Measurements from ENCODE around the gene SCCPDH. TPM values are rescaled to one million over a fixed set of nuclear protein-coding genes. Genes with fewer than 3 reads are reported as not detected.

SCCPDH gene
- total RNA-seq, 1 experiment from 2014 or later: 26.1 TPM

DNA sequence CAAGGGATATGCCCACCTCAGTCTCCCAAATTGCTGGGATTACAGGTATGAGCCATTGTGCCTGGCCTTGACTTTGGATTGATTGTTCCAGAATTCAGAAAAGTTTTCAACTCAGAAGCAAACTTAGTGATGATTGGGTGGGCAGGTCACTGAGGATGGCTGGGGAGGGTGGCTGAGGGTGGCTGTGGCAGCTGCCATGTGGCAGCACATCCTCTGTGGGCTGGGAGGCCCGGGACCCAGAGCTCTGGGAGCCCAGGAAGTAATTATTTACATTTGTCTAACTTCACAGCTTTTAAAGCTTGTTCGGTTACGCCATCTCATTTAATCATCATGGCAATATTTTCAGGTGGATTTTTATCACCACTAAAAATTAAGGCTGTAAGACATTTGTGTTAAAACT, 76.1 kb downstream of the SCCPDH start:
- no peak for DNase-seq
- Histone ChIP-seq H3K4me1 (peaks cover 7% of the 10 kb centered on the region), H3K9me3 (peaks cover 5% of the 10 kb centered on the region; the same call in 1 of the 2 replicates), H3K4me3 (ENCODE audit: low read depth, low read length) (no peak overlapping the region), H3K27me3 (replicated peaks; ENCODE audit: control insufficient read depth, insufficient read depth, low read length) (no peaks in the 10 kb centered on the region), H3K36me3 (ENCODE audit: control insufficient read depth, insufficient read depth, low read length) (no peaks in the 10 kb centered on the region)
- POLR2A ChIA-PET: no interaction called here
- intact Hi-C loops (cut with micrococcal nuclease; ENCODE audit: unreplicated experiment): no loop called here
- BruUV-seq (replicated peaks): no TSS peak
- no peaks in the 10 kb centered on the region for H3K27me3 Mint-ChIP-seq (ENCODE audit: insufficient read depth, unreplicated experiment)
- TF ChIP-seq, protein P1, sequence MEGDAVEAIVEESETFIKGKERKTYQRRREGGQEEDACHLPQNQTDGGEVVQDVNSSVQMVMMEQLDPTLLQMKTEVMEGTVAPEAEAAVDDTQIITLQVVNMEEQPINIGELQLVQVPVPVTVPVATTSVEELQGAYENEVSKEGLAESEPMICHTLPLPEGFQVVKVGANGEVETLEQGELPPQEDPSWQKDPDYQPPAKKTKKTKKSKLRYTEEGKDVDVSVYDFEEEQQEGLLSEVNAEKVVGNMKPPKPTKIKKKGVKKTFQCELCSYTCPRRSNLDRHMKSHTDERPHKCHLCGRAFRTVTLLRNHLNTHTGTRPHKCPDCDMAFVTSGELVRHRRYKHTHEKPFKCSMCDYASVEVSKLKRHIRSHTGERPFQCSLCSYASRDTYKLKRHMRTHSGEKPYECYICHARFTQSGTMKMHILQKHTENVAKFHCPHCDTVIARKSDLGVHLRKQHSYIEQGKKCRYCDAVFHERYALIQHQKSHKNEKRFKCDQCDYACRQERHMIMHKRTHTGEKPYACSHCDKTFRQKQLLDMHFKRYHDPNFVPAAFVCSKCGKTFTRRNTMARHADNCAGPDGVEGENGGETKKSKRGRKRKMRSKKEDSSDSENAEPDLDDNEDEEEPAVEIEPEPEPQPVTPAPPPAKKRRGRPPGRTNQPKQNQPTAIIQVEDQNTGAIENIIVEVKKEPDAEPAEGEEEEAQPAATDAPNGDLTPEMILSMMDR (IDR thresholded peaks at IDR 0.05; ENCODE audit: insufficient read depth in 1 of 2, low read depth in 1 of 2, low read length in 1 of 2, severe bottlenecking in 1 of 2, unreplicated experiment in 1 of 2): no peak
- peaks cover 13% of the 10 kb centered on the region for H3K9me3 Mint-ChIP-seq (ENCODE audit: unreplicated experiment)
- H3K4me1 Mint-ChIP-seq (ENCODE audit: low read depth, unreplicated experiment): no peaks in the 10 kb centered on the region
- peaks cover 5% of the 10 kb centered on the region for H3K36me3 Mint-ChIP-seq (ENCODE audit: insufficient read depth, unreplicated experiment)
- no peak overlapping the region for H3K27ac Mint-ChIP-seq (ENCODE audit: unreplicated experiment)
- CTCF ChIA-PET: no interaction called here
- no peak overlapping the region for H3K4me3 Mint-ChIP-seq (ENCODE audit: unreplicated experiment)

DNA sequence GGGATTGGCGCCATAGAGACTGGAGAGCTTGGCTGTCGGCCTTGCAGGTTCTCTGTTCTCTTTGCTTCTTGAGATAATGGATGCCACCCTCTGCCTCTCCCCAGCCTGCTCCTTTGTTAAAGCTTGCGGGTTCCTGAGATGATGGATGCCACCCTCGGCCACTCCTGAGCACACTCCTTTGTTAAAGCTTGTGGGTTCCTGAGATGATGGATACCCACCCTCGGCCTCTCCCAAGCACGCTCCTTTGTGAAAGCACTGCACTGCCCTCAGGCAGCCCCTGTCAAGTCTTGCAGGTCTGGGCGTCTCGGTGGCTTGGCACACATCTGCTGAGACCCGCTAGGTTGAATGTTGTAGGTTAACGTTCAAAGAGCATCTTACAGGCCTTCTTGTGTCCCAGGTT, 76.5 kb downstream of the SCCPDH start:
- ChIA-PET CTCF (interaction anchor here (0.6 kb wide), 1 partner anchor 12 kb away, joined by 4 read pairs; no protein-coding TSS in a partner anchor), POLR2A (no interaction called here)
- Histone ChIP-seq H3K4me3 (ENCODE audit: low read depth, low read length) (no peak overlapping the region), H3K4me1 (peaks cover 7% of the 10 kb centered on the region), H3K27me3 (replicated peaks; ENCODE audit: control insufficient read depth, insufficient read depth, low read length) (no peaks in the 10 kb centered on the region), H3K9me3 (peaks cover 5% of the 10 kb centered on the region; the same call in 1 of the 2 replicates), H3K36me3 (ENCODE audit: control insufficient read depth, insufficient read depth, low read length) (no peaks in the 10 kb centered on the region)
- intact Hi-C loops (cut with micrococcal nuclease; ENCODE audit: unreplicated experiment): no loop called here
- no peak overlapping the region for H3K27ac Mint-ChIP-seq (ENCODE audit: unreplicated experiment)
- H3K4me1 Mint-ChIP-seq (ENCODE audit: low read depth, unreplicated experiment): no peaks in the 10 kb centered on the region
- DNase-seq: no peak
- no peaks in the 10 kb centered on the region for H3K27me3 Mint-ChIP-seq (ENCODE audit: insufficient read depth, unreplicated experiment)
- H3K4me3 Mint-ChIP-seq (ENCODE audit: unreplicated experiment): no peak overlapping the region
- TF ChIP-seq, protein P1 (IDR thresholded peaks at IDR 0.05; ENCODE audit: insufficient read depth in 1 of 2, low read depth in 1 of 2, low read length in 1 of 2, severe bottlenecking in 1 of 2, unreplicated experiment in 1 of 2): no peak
- no TSS peak for BruUV-seq (replicated peaks)
- H3K36me3 Mint-ChIP-seq (ENCODE audit: insufficient read depth, unreplicated experiment): peaks cover 5% of the 10 kb centered on the region
- H3K9me3 Mint-ChIP-seq (ENCODE audit: unreplicated experiment): peaks cover 13% of the 10 kb centered on the region

DNA sequence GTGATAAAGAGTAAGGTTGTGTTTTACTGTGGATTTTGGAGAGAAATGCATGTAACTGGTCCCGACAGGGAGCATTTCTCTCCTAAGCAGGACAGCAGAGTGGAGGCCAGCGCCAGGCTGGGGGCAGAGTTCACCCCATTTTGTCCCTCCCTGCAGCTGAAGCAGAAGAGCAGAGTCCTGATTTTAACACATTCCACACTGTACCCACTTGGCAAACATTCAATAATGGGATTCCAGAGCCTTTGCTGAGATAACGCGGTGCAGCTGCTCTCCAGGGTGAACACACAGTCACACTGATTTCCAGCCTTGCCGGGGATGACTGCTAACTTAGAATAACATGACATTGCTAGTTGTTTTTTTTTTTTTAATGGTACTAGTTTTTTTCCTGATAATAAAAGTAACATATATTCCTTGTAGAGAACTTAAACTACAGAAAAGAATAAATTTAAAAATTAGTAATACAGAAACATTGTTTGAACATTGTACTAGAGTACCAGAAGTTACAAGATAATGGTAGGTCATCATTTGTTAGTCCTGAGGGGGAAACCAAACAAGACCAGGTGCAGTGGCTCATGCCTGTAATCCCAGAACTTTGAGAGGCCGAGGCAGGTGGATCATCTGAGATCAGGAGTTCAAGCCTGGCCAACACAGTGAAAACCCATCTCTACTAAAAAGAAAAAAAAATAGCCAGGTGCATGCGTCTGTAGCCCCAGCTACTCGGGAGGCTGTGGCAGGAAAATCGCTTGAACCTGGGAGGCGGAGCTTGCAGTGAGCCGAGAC, 77.2 kb downstream of the SCCPDH start:
- H3K9me3 ChIP-seq: peaks cover 5% of the 10 kb centered on the region; the same call in 1 of the 2 replicates
- Mint-ChIP-seq H3K4me1 (ENCODE audit: low read depth, unreplicated experiment) (no peaks in the 10 kb centered on the region), H3K36me3 (ENCODE audit: insufficient read depth, unreplicated experiment) (peaks cover 7% of the 10 kb centered on the region), H3K4me3 (ENCODE audit: unreplicated experiment) (no peak overlapping the region), H3K9me3 (ENCODE audit: unreplicated experiment) (peaks cover 15% of the 10 kb centered on the region), H3K27ac (ENCODE audit: unreplicated experiment) (no peak overlapping the region), H3K27me3 (ENCODE audit: insufficient read depth, unreplicated experiment) (no peaks in the 10 kb centered on the region)
- BruUV-seq (replicated peaks): no TSS peak
- ChIA-PET POLR2A (no interaction called here), CTCF (interaction anchor here (0.6 kb wide), 1 partner anchor 11 kb away, joined by 4 read pairs; no protein-coding TSS in a partner anchor)
- no peak overlapping the region for H3K4me3 ChIP-seq (ENCODE audit: low read depth, low read length)
- intact Hi-C loops (cut with micrococcal nuclease; ENCODE audit: unreplicated experiment): no loop called here
- DNase-seq: peak; percentile 51 to 67
- no peaks in the 10 kb centered on the region for H3K27me3 ChIP-seq (replicated peaks; ENCODE audit: control insufficient read depth, insufficient read depth, low read length)
- H3K36me3 ChIP-seq (ENCODE audit: control insufficient read depth, insufficient read depth, low read length): no peaks in the 10 kb centered on the region
- H3K4me1 ChIP-seq: peaks cover 7% of the 10 kb centered on the region
- TF ChIP-seq, protein P1 (IDR thresholded peaks at IDR 0.05; ENCODE audit: insufficient read depth in 1 of 2, low read depth in 1 of 2, low read length in 1 of 2, severe bottlenecking in 1 of 2, unreplicated experiment in 1 of 2): no peak
